Fibroblast of pulmonary artery (primary cell): ENCODE data around the gene RNF223.

Experiments used
- DNase-seq: peaks from one replicate; pipeline ENCODE4 v3.0.0-alpha.2; 2010; ENCODE audit warnings: low read depth
- H3K4me3 ChIP-seq: replicated peaks from 2 replicates; pipeline ENCODE4 v1.5.1; 2011; ENCODE audit warnings: low read depth, mild to moderate bottlenecking, control low read depth, low read length, moderate library complexity
- CTCF ChIP-seq: IDR thresholded peaks from 2 replicates; pipeline ENCODE4 v1.5.1; 2011; ENCODE audit warnings: mild to moderate bottlenecking, control low read depth, low read length, inconsistent platforms; ENCODE audit errors: missing control alignments

The RNF223 gene

GRCh38 chr1:1049318-1050165, 24.6 kb downstream of the RNF223 start:
- no peak for DNase-seq
- no peak for TF ChIP-seq CTCF

DNA sequence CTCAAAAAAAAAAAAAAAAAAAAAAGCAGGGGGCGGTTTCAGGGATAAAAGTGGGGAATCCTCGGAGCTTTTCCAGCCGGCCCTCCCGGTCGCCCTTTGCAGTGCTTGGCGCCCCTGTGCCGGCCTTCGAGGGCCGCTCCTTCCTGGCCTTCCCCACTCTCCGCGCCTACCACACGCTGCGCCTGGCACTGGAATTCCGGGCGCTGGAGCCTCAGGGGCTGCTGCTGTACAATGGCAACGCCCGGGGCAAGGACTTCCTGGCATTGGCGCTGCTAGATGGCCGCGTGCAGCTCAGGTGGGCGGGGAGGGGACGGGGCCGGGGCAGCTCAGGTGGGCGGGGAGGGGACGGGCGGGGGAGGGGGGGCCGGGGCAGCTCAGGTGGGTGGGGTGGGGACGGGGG, 25.3 kb downstream of the RNF223 start:
- TF ChIP-seq CTCF, result no peak
- no peak for DNase-seq
- H3K4me3 ChIP-seq, result no peak overlapping the region

More at GRCh38 chr1:1049318-1050165, 24.6 kb downstream of the RNF223 start:
- H3K4me3 ChIP-seq, result no peak overlapping the region

DNA sequence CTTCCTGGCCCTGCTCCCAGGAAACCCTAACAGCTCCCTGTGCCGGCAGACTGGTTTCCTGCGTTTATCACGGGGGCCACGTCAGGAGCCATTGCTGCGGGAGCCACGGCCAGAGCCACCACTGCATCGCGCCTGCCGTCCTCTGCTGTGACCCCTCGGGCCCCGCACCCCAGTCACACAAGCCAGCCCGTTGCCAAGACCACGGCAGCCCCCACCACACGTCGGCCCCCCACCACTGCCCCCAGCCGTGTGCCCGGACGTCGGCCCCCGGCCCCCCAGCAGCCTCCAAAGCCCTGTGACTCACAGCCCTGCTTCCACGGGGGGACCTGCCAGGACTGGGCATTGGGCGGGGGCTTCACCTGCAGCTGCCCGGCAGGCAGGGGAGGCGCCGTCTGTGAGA, 26.1 kb downstream of the RNF223 start:
- no peak overlapping the region for H3K4me3 ChIP-seq
- no peak for TF ChIP-seq CTCF
- no peak for DNase-seq

- H3K4me3 ChIP-seq, result no peak overlapping the region
- DNase-seq, result no peak
- TF ChIP-seq CTCF, result no peak
Measured at GRCh38 chr1:1047407-1047806, 26.7 kb downstream of the RNF223 start.

DNA sequence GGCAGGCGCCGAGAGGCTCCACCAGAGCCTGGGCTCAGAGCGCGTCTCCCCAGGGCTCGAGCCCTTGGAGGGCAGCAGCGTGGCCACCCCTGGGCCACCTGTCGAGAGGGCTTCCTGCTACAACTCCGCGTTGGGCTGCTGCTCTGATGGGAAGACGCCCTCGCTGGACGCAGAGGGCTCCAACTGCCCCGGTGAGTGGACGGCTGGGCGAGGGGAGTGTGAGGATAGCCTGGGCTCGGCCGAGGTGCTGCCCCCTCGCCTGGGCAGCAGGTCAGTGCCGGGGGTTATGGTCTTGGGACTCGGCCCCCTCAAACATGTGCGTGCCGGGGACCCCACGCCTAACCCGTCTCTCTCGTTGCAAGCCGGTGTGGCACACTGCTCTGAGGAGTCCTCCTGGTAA, 27.3 kb downstream of the RNF223 start:
- no peak overlapping the region for H3K4me3 ChIP-seq
- no peak for DNase-seq
- TF ChIP-seq CTCF, result no peak

DNA sequence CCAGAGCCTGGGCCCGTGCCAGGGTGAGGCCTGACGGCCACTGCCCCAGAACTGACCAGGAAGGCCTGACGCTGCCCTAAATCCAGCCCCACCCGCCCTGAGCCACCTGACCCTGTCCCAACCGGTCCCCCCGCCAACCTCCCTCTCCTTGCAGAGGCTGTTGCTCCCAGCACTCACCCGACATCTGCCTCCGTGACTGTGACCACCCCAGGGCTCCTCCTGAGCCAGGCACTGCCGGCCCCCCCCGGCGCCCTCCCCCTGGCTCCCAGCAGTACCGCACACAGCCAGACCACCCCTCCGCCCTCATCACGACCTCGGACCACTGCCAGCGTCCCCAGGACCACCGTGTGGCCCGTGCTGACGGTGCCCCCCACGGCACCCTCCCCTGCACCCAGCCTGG, 27.9 kb downstream of the RNF223 start:
- DNase-seq, result no peak
- TF ChIP-seq CTCF, result no peak
- H3K4me3 ChIP-seq, result no peak overlapping the region

GRCh38 chr1:1045129-1045528, 29.0 kb downstream of the RNF223 start:
- H3K4me3 ChIP-seq, result no peak overlapping the region
- no peak for TF ChIP-seq CTCF
- DNase-seq, result no peak
